Measurements from ENCODE around the gene MUCL1.
A peak's percentile ranks its signal among the peaks of the same experiment; 100 is the strongest.
"Not testable (repeated sequence)": the region's sequence is repeated elsewhere in the genome, so short reads cannot be mapped to it uniquely, and the experiment has no call there.

MUCL1 gene

GRCh38 chr12:54853933-54854538 lies at the start of gene MUCL1:
Gene MUCL1, plus strand, starts transcription at chr12:54854516. Its CDS starts 67 bp downstream, at chr12:54854583.
- DNase-seq: peak; percentile 52 to 71

- no peak for DNase-seq
Observed at GRCh38 chr12:54821676-54822075, 32.6 kb upstream of the MUCL1 start.

GRCh38 chr12:54824402-54824801 lies 29.9 kb upstream of the MUCL1 start:
- DNase-seq: no peak

- DNase-seq: no peak
Observed at GRCh38 chr12:54829511-54829910, 24.8 kb upstream of the MUCL1 start.

GRCh38 chr12:54830199-54830598 lies 24.1 kb upstream of the MUCL1 start:
- DNase-seq: no peak

GRCh38 chr12:54831631-54832030 lies 22.7 kb upstream of the MUCL1 start:
- DNase-seq: no peak

- peak in 1 of 2 experiments; percentile 1 for DNase-seq
Observed at GRCh38 chr12:54840244-54840865, 14.0 kb upstream of the MUCL1 start.

- no peak for DNase-seq
Observed at GRCh38 chr12:54857406-54857805, 3.1 kb downstream of the MUCL1 start.

- no peak for DNase-seq
Observed at GRCh38 chr12:54858562-54858961, 4.2 kb downstream of the MUCL1 start.

- no peak for DNase-seq
Observed at GRCh38 chr12:54859502-54859901, 5.2 kb downstream of the MUCL1 start.

- no peak for DNase-seq
Observed at GRCh38 chr12:54861927-54862326, 7.6 kb downstream of the MUCL1 start.

- no peak for DNase-seq
Observed at GRCh38 chr12:54863948-54864618, 9.8 kb downstream of the MUCL1 start.

- DNase-seq: no peak
Observed at GRCh38 chr12:54865683-54866324, 11.5 kb downstream of the MUCL1 start.

GRCh38 chr12:54868690-54869089 lies 14.4 kb downstream of the MUCL1 start:
- DNase-seq: no peak

- no peak for DNase-seq
Observed at GRCh38 chr12:54870048-54870447, 15.7 kb downstream of the MUCL1 start.

- DNase-seq: peak in 1 of 2 experiments; percentile 26
Observed at GRCh38 chr12:54870617-54871016, 16.3 kb downstream of the MUCL1 start.

- DNase-seq: no peak
Observed at GRCh38 chr12:54879150-54879549, 24.8 kb downstream of the MUCL1 start.

- DNase-seq: no peak
Observed at GRCh38 chr12:54879579-54879978, 25.3 kb downstream of the MUCL1 start.

GRCh38 chr12:54882079-54882478 lies 27.8 kb downstream of the MUCL1 start:
- no peak for DNase-seq

- not testable (repeated sequence) for DNase-seq
Observed at GRCh38 chr12:54882597-54882996, 28.3 kb downstream of the MUCL1 start.

- DNase-seq: not testable (repeated sequence)
Observed at GRCh38 chr12:54888428-54888827, 34.1 kb downstream of the MUCL1 start.

- DNase-seq: peak; percentile 61 to 72
Observed at GRCh38 chr12:54890339-54890738, 36.0 kb downstream of the MUCL1 start.

GRCh38 chr12:54891717-54892478 lies 37.6 kb downstream of the MUCL1 start:
- peak; percentile 93 to 95 for DNase-seq
